H9 (cell line): ENCODE results near the gene ZHX3. TPM values are rescaled to one million over a fixed set of nuclear protein-coding genes. Genes with fewer than 3 reads are reported as not detected.

ENCODE experiments used
- DNase-seq: peaks from one replicate; pipeline ENCODE4 v3.0.0-alpha.2; 2017
- H2AFZ ChIP-seq: one replicate; pipeline ENCODE4 v1.6.1; 2013; ENCODE audit warnings: mild to moderate bottlenecking, low read length, control low read depth, moderate library complexity
- H2AK5ac ChIP-seq: 2 replicates; pipeline ENCODE4 v1.6.1; 2013; ENCODE audit warnings: low read length, control low read depth, mixed read lengths; ENCODE audit not compliant: insufficient read length
- H2BK120ac ChIP-seq: one replicate; pipeline ENCODE4 v1.6.1; 2013; ENCODE audit warnings: low read depth, mild to moderate bottlenecking, low read length, control low read depth, inconsistent platforms; ENCODE audit not compliant: poor library complexity, severe bottlenecking
- H2BK12ac ChIP-seq: 2 replicates; pipeline ENCODE4 v1.6.1; 2013; ENCODE audit warnings: low read length, control low read depth, mixed read lengths, low read depth; ENCODE audit not compliant: insufficient read length
- H2BK15ac ChIP-seq: 2 replicates; pipeline ENCODE4 v1.6.1; 2013; ENCODE audit warnings: low read depth, low read length, control low read depth
- H2BK20ac ChIP-seq: one replicate; pipeline ENCODE4 v1.6.1; 2013; ENCODE audit warnings: low read depth, mild to moderate bottlenecking, low read length, control low read depth, inconsistent platforms; ENCODE audit not compliant: poor library complexity, severe bottlenecking
- H2BK5ac ChIP-seq: 2 replicates; pipeline ENCODE4 v1.6.1; 2013; ENCODE audit warnings: low read length, control low read depth, mixed read lengths; ENCODE audit not compliant: insufficient read length
- H3K14ac ChIP-seq: 2 replicates; pipeline ENCODE4 v1.6.1; 2013; ENCODE audit warnings: low read length, control low read depth; ENCODE audit not compliant: insufficient read depth
- H3K18ac ChIP-seq: 2 replicates; pipeline ENCODE4 v1.6.1; 2013; ENCODE audit warnings: low read depth, mild to moderate bottlenecking, mixed read lengths, low read length, control low read depth; ENCODE audit not compliant: insufficient read length
- H3K23ac ChIP-seq: 2 replicates; pipeline ENCODE4 v1.6.1; 2013; ENCODE audit warnings: low read length, control low read depth, mixed read lengths, low read depth; ENCODE audit not compliant: insufficient read length
- H3K23me2 ChIP-seq: 2 replicates; pipeline ENCODE4 v1.6.1; 2013; ENCODE audit warnings: low read depth, mild to moderate bottlenecking, mixed read lengths, low read length, control low read depth; ENCODE audit not compliant: insufficient read length, poor library complexity, severe bottlenecking
- H3K27ac ChIP-seq: 2 replicates; pipeline ENCODE4 v1.5.1; 2013; ENCODE audit warnings: low read length, control low read depth, mixed read lengths, low read depth; ENCODE audit not compliant: insufficient read length
- H3K27me3 ChIP-seq: 2 replicates; pipeline ENCODE4 v1.6.1; 2013; ENCODE audit warnings: low read length, control low read depth, inconsistent platforms; ENCODE audit not compliant: insufficient read depth
- H3K4ac ChIP-seq: 2 replicates; pipeline ENCODE4 v1.6.1; 2013; ENCODE audit warnings: low read depth, mild to moderate bottlenecking, control low read depth, inconsistent platforms, low read length, moderate library complexity
- H3K4me1 ChIP-seq: 2 replicates; pipeline ENCODE4 v1.6.1; 2013; ENCODE audit warnings: low read length, control low read depth, inconsistent platforms; ENCODE audit not compliant: insufficient read depth
- H3K4me2 ChIP-seq: 2 replicates; pipeline ENCODE4 v1.6.1; 2013; ENCODE audit warnings: low read length, control low read depth, mixed read lengths; ENCODE audit not compliant: insufficient read length, insufficient read depth
- H3K56ac ChIP-seq: 2 replicates; pipeline ENCODE4 v1.6.1; 2013; ENCODE audit warnings: low read depth, mild to moderate bottlenecking, mixed read lengths, low read length, control low read depth; ENCODE audit not compliant: insufficient read length
- H3K79me1 ChIP-seq: 2 replicates; pipeline ENCODE4 v1.6.1; 2013; ENCODE audit warnings: low read depth, mild to moderate bottlenecking, moderate library complexity, low read length, control low read depth, inconsistent platforms; ENCODE audit not compliant: insufficient read depth, poor library complexity, severe bottlenecking
- H3K79me2 ChIP-seq: 2 replicates; pipeline ENCODE4 v1.6.1; 2013; ENCODE audit warnings: low read length, control low read depth, inconsistent platforms; ENCODE audit not compliant: insufficient read depth
- H3K9ac ChIP-seq: 2 replicates; pipeline ENCODE4 v1.6.1; 2013; ENCODE audit warnings: low read length, control low read depth, mixed read lengths; ENCODE audit not compliant: insufficient read length; ENCODE audit errors: extremely low read depth
- H3K9me3 ChIP-seq: one replicate; pipeline ENCODE4 v1.6.1; 2013; ENCODE audit warnings: low read depth, low read length, inconsistent platforms; ENCODE audit not compliant: control insufficient read depth
- H3T11ph ChIP-seq: one replicate; pipeline ENCODE4 v1.6.1; 2013; ENCODE audit warnings: mild to moderate bottlenecking, low read length, control low read depth, inconsistent platforms
- H4K20me1 ChIP-seq: one replicate; pipeline ENCODE4 v1.6.1; 2013; ENCODE audit not compliant: control insufficient read depth, insufficient read length, insufficient read depth
- H4K5ac ChIP-seq: 2 replicates; pipeline ENCODE4 v1.6.1; 2013; ENCODE audit warnings: low read depth, mild to moderate bottlenecking, mixed read lengths, low read length, control low read depth; ENCODE audit not compliant: insufficient read length
- H4K8ac ChIP-seq: replicated peaks from 2 replicates; pipeline ENCODE4 v1.6.1; 2013; ENCODE audit warnings: low read length, control low read depth, mixed read lengths, low read depth; ENCODE audit not compliant: insufficient read length
- H4K91ac ChIP-seq: 2 replicates; pipeline ENCODE4 v1.6.1; 2013; ENCODE audit warnings: low read depth, mild to moderate bottlenecking, moderate library complexity, mixed read lengths, low read length, control low read depth; ENCODE audit not compliant: insufficient read length
- H3K27ac Mint-ChIP-seq, 3 experiments: 2 replicates in 2 of 3; 3 replicates in 1 of 3; pipeline ENCODE4 v1.8.0; 2020 to 2021; ENCODE audit warnings: mixed read lengths in 3 of 3, mild to moderate bottlenecking in 1 of 3, moderate library complexity in 1 of 3
- H3K27me3 Mint-ChIP-seq: 2 replicates; pipeline ENCODE4 v1.8.0; 2021; ENCODE audit warnings: low read depth, mild to moderate bottlenecking, moderate library complexity, mixed read lengths
- H3K36me3 Mint-ChIP-seq, 3 experiments: 2 replicates in 2 of 3; 3 replicates in 1 of 3; pipeline ENCODE4 v1.8.0; 2020 to 2021; ENCODE audit warnings: low read depth in 3 of 3, mixed read lengths in 3 of 3; ENCODE audit not compliant: insufficient read depth in 1 of 3
- H3K4me1 Mint-ChIP-seq, 2 experiments: 2 replicates each; pipeline ENCODE4 v1.8.0; 2020; ENCODE audit warnings: mixed read lengths in 2 of 2
- H3K4me3 Mint-ChIP-seq, 2 experiments: 2 replicates in 1 of 2; 3 replicates in 1 of 2; pipeline ENCODE4 v1.8.0; 2020 to 2021; ENCODE audit warnings: mild to moderate bottlenecking in 2 of 2, mixed read lengths in 2 of 2, moderate library complexity in 1 of 2
- H3K9me3 Mint-ChIP-seq, 2 experiments: 2 replicates in 1 of 2; 3 replicates in 1 of 2; pipeline ENCODE4 v1.8.0; 2020; ENCODE audit warnings: mild to moderate bottlenecking in 2 of 2, mixed read lengths in 2 of 2, moderate library complexity in 1 of 2
- WGBS: extraction: QIAGEN DNeasy Blood & Tissue Kit; methylation state at CpG from one replicate; pipeline ENCODE4 v1.1.7; 2013; ENCODE audit warnings: missing lambda C conversion rate, low lambda C conversion rate, mixed read lengths; ENCODE audit not compliant: insufficient read length; ENCODE audit errors: extremely low coverage; 5-methylcytosine and 5-hydroxymethylcytosine counted together
- total RNA-seq: library from RNA; stranded (reverse); gene quantifications from 2 replicates; pipeline ENCODE4 v1.2.1, GENCODE V29; 2021
- TF ChIP-seq, protein P1 (sequence below): fragments of 200-600 bp; sonication (generic); conservative IDR thresholded peaks from 3 replicates; pipeline ENCODE4 v1.8.0; 2021; ENCODE audit warnings: antibody characterized with exemption, mild to moderate bottlenecking

The ZHX3 gene
- total RNA-seq, 1 experiment from 2014 or later = 4.4 TPM

- no peak overlapping the region for H3T11ph ChIP-seq
- H3K79me1 ChIP-seq = no peaks in the 10 kb centered on the region
- no peak overlapping the region for H3K27ac ChIP-seq
- H3K27ac Mint-ChIP-seq = peak overlapping the region; percentile 73 to 98 (median 97)
- no peak overlapping the region for H2AK5ac ChIP-seq
- peaks cover 21% of the 10 kb centered on the region; the same call in 1 of the 2 replicates for H3K4me1 ChIP-seq
- no peak overlapping the region for H4K91ac ChIP-seq
- H3K23me2 ChIP-seq = peaks cover 20% of the 10 kb centered on the region
- H3K9me3 Mint-ChIP-seq = no peaks in the 10 kb centered on the region; a peak in 2 of 5 replicates
- H4K5ac ChIP-seq = no peak overlapping the region
- no peaks in the 10 kb centered on the region for H3K9me3 ChIP-seq
- TF ChIP-seq, protein P1, sequence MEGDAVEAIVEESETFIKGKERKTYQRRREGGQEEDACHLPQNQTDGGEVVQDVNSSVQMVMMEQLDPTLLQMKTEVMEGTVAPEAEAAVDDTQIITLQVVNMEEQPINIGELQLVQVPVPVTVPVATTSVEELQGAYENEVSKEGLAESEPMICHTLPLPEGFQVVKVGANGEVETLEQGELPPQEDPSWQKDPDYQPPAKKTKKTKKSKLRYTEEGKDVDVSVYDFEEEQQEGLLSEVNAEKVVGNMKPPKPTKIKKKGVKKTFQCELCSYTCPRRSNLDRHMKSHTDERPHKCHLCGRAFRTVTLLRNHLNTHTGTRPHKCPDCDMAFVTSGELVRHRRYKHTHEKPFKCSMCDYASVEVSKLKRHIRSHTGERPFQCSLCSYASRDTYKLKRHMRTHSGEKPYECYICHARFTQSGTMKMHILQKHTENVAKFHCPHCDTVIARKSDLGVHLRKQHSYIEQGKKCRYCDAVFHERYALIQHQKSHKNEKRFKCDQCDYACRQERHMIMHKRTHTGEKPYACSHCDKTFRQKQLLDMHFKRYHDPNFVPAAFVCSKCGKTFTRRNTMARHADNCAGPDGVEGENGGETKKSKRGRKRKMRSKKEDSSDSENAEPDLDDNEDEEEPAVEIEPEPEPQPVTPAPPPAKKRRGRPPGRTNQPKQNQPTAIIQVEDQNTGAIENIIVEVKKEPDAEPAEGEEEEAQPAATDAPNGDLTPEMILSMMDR = no peak
- H2BK20ac ChIP-seq = no peak overlapping the region
- peak overlapping the region; percentile 91 to 93 for H3K4me3 Mint-ChIP-seq
- H3K9ac ChIP-seq = peak overlapping the region; percentile 96
- H4K20me1 ChIP-seq = no peaks in the 10 kb centered on the region
- peaks cover 46% of the 10 kb centered on the region for H3K79me2 ChIP-seq
- H2BK5ac ChIP-seq = no peak overlapping the region
- H3K14ac ChIP-seq = peak overlapping the region; percentile 90
- peaks cover 57% of the 10 kb centered on the region in 2 experiments for H3K4me1 Mint-ChIP-seq
- no peak overlapping the region for H2AFZ ChIP-seq
- no peak overlapping the region for H2BK120ac ChIP-seq
- no peaks in the 10 kb centered on the region for H3K27me3 ChIP-seq
- no peak overlapping the region for H2BK12ac ChIP-seq
- peaks cover 3 to 14% (median 11%) of the 10 kb centered on the region in 3 experiments; a peak in 6 of 7 replicates for H3K36me3 Mint-ChIP-seq
- H3K4ac ChIP-seq = no peak overlapping the region
- no CpG with 5 or more reads among the region's 66 CpGs for WGBS
- H3K4me2 ChIP-seq = peak overlapping the region; percentile 81
- H3K23ac ChIP-seq = no peak overlapping the region
- no peak overlapping the region for H2BK15ac ChIP-seq
- no peak overlapping the region for H4K8ac ChIP-seq
- peaks cover 10% of the 10 kb centered on the region for H3K27me3 Mint-ChIP-seq
- H3K18ac ChIP-seq = peak overlapping the region; percentile 69
- H3K56ac ChIP-seq = no peak overlapping the region
- DNase-seq = peak; percentile 87
These were observed 179.7 kb downstream of the ZHX3 start for GRCh38 chr20:41137614-41138474.
